Breast epithelium (tissue), 3 donors: ENCODE data around the gene OST4.

Source experiments
- POLR2A ChIP-seq: fragments of 450-650 bp; IDR thresholded peaks from one replicate; pipeline ENCODE4 v1.6.1; 2016; ENCODE audit warnings: antibody characterized with exemption, mild to moderate bottlenecking, moderate library complexity
- POLR2AphosphoS5 ChIP-seq, 3 donors: sonication (generic); formaldehyde crosslinking; IDR thresholded peaks; one replicate each; pipeline ENCODE4 v1.6.1; 2017; ENCODE audit warnings: antibody characterized with exemption in 3 of 3
- TF ChIP-seq, protein P1 (sequence below), 3 donors: fragments of 450-650 bp; IDR thresholded peaks; one replicate each; pipeline ENCODE4 v1.5.1; 2016 to 2017; ENCODE audit warnings: antibody characterized with exemption in 3 of 3, mild to moderate bottlenecking in 3 of 3, moderate library complexity in 3 of 3

GRCh38 chr2:27058210-27058609 lies 13.2 kb downstream of the OST4 start:
- TF ChIP-seq POLR2A, result no peak
- TF ChIP-seq, protein P1, sequence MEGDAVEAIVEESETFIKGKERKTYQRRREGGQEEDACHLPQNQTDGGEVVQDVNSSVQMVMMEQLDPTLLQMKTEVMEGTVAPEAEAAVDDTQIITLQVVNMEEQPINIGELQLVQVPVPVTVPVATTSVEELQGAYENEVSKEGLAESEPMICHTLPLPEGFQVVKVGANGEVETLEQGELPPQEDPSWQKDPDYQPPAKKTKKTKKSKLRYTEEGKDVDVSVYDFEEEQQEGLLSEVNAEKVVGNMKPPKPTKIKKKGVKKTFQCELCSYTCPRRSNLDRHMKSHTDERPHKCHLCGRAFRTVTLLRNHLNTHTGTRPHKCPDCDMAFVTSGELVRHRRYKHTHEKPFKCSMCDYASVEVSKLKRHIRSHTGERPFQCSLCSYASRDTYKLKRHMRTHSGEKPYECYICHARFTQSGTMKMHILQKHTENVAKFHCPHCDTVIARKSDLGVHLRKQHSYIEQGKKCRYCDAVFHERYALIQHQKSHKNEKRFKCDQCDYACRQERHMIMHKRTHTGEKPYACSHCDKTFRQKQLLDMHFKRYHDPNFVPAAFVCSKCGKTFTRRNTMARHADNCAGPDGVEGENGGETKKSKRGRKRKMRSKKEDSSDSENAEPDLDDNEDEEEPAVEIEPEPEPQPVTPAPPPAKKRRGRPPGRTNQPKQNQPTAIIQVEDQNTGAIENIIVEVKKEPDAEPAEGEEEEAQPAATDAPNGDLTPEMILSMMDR (IDR thresholded peaks at IDR 0.05), result no peak
- no peak for TF ChIP-seq POLR2AphosphoS5 (IDR thresholded peaks at IDR 0.05)
